ENCODE data around the gene TSC22D2.

Gene TSC22D2

GRCh38 chr3:150439657-150440056 lies 31.6 kb downstream of the TSC22D2 start:
- H4K20me1 ChIP-seq (ENCODE audit: low read depth, low read length), result no peaks in the 10 kb centered on the region
- no peaks in the 10 kb centered on the region for H3K27me3 ChIP-seq (ENCODE audit: low read length)
- no peaks in the 10 kb centered on the region for H3K36me3 ChIP-seq (ENCODE audit: low read length)
- no peak for TF ChIP-seq EZH2phosphoT487 (conservative IDR thresholded peaks at IDR 0.05; ENCODE audit: low read length)
- TF ChIP-seq, protein P1, sequence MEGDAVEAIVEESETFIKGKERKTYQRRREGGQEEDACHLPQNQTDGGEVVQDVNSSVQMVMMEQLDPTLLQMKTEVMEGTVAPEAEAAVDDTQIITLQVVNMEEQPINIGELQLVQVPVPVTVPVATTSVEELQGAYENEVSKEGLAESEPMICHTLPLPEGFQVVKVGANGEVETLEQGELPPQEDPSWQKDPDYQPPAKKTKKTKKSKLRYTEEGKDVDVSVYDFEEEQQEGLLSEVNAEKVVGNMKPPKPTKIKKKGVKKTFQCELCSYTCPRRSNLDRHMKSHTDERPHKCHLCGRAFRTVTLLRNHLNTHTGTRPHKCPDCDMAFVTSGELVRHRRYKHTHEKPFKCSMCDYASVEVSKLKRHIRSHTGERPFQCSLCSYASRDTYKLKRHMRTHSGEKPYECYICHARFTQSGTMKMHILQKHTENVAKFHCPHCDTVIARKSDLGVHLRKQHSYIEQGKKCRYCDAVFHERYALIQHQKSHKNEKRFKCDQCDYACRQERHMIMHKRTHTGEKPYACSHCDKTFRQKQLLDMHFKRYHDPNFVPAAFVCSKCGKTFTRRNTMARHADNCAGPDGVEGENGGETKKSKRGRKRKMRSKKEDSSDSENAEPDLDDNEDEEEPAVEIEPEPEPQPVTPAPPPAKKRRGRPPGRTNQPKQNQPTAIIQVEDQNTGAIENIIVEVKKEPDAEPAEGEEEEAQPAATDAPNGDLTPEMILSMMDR (IDR thresholded peaks at IDR 0.05; ENCODE audit: insufficient read depth, low read length, poor library complexity, severe bottlenecking), result no peak
- peaks cover 4% of the 10 kb centered on the region; the same call in 1 of the 2 replicates for H3F3A ChIP-seq (ENCODE audit: insufficient read depth)
- H3K9me3 ChIP-seq (ENCODE audit: insufficient read depth, low read length), result no peaks in the 10 kb centered on the region
- no peaks in the 10 kb centered on the region for H3K9me2 ChIP-seq (replicated peaks; ENCODE audit: insufficient read depth, low read length)
- H3K9ac ChIP-seq (ENCODE audit: low read length), result no peak overlapping the region
- H3K79me2 ChIP-seq (ENCODE audit: insufficient read depth, low read length), result peaks cover 27% of the 10 kb centered on the region
- no peak overlapping the region for H2AFZ ChIP-seq (ENCODE audit: low read depth, low read length, severe bottlenecking)
- H3K4me3 ChIP-seq (ENCODE audit: insufficient read depth, low read length, poor library complexity, severe bottlenecking), result no peak overlapping the region
- no peak overlapping the region for H3K27ac ChIP-seq (ENCODE audit: low read depth, low read length)
- H3K4me2 ChIP-seq (ENCODE audit: low read depth, low read length, poor library complexity, severe bottlenecking), result no peak overlapping the region

DNA sequence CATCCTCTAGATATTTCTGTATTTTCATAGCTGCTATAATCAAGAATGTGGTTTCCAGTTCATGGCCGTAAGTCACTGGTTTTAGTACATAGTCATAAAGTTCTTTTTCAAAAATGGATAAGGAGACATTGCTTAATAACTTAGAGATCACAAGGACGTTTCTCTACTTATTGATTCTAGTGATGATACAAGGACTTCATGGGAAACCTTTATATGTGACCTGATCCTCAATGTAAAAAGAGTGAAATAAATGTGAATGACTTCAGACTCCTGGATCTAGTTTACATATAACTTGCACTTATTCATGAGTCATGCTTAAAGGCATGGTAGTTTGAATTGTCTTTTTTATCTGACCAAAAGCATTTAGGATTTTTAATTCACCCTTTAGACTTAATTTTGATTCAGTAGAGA lies 35.2 kb downstream of the TSC22D2 start:
- H3K79me2 ChIP-seq (ENCODE audit: insufficient read depth, low read length), result peaks cover 14% of the 10 kb centered on the region
- H3K27me3 ChIP-seq (ENCODE audit: low read length), result no peaks in the 10 kb centered on the region
- peaks cover 4% of the 10 kb centered on the region; the same call in 1 of the 2 replicates for H3F3A ChIP-seq (ENCODE audit: insufficient read depth)
- H3K9ac ChIP-seq (ENCODE audit: low read length), result no peak overlapping the region
- H3K9me3 ChIP-seq (ENCODE audit: insufficient read depth, low read length), result no peaks in the 10 kb centered on the region
- H3K4me2 ChIP-seq (ENCODE audit: low read depth, low read length, poor library complexity, severe bottlenecking), result no peak overlapping the region
- no peak overlapping the region for H3K27ac ChIP-seq (ENCODE audit: low read depth, low read length)
- no peak overlapping the region for H2AFZ ChIP-seq (ENCODE audit: low read depth, low read length, severe bottlenecking)
- H4K20me1 ChIP-seq (ENCODE audit: low read depth, low read length), result no peaks in the 10 kb centered on the region
- TF ChIP-seq EZH2phosphoT487 (conservative IDR thresholded peaks at IDR 0.05; ENCODE audit: low read length), result no peak
- TF ChIP-seq, protein P1 (IDR thresholded peaks at IDR 0.05; ENCODE audit: insufficient read depth, low read length, poor library complexity, severe bottlenecking), result no peak
- H3K36me3 ChIP-seq (ENCODE audit: low read length), result no peaks in the 10 kb centered on the region
- no peak overlapping the region for H3K4me3 ChIP-seq (ENCODE audit: insufficient read depth, low read length, poor library complexity, severe bottlenecking)
- no peaks in the 10 kb centered on the region for H3K9me2 ChIP-seq (replicated peaks; ENCODE audit: insufficient read depth, low read length)

GRCh38 chr3:150444371-150444770 lies 36.3 kb downstream of the TSC22D2 start:
- Histone ChIP-seq H3K4me2 (ENCODE audit: low read depth, low read length, poor library complexity, severe bottlenecking) (no peak overlapping the region), H3K79me2 (ENCODE audit: insufficient read depth, low read length) (peaks cover 14% of the 10 kb centered on the region)

More at GRCh38 chr3:150444371-150444770, 36.3 kb downstream of the TSC22D2 start:
- H3K27me3 ChIP-seq (ENCODE audit: low read length), result no peaks in the 10 kb centered on the region
- no peak overlapping the region for H3K4me3 ChIP-seq (ENCODE audit: insufficient read depth, low read length, poor library complexity, severe bottlenecking)
- H3K36me3 ChIP-seq (ENCODE audit: low read length), result no peaks in the 10 kb centered on the region
- no peak overlapping the region for H3K27ac ChIP-seq (ENCODE audit: low read depth, low read length)
- H3K9me2 ChIP-seq (replicated peaks; ENCODE audit: insufficient read depth, low read length), result no peaks in the 10 kb centered on the region
- no peak for TF ChIP-seq EZH2phosphoT487 (conservative IDR thresholded peaks at IDR 0.05; ENCODE audit: low read length)
- TF ChIP-seq, protein P1 (IDR thresholded peaks at IDR 0.05; ENCODE audit: insufficient read depth, low read length, poor library complexity, severe bottlenecking), result no peak
- no peaks in the 10 kb centered on the region for H3K9me3 ChIP-seq (ENCODE audit: insufficient read depth, low read length)
- H2AFZ ChIP-seq (ENCODE audit: low read depth, low read length, severe bottlenecking), result no peak overlapping the region
- no peaks in the 10 kb centered on the region; the same call in 1 of the 2 replicates for H4K20me1 ChIP-seq (ENCODE audit: low read depth, low read length)
- H3K9ac ChIP-seq (ENCODE audit: low read length), result no peak overlapping the region
- no peaks in the 10 kb centered on the region for H3F3A ChIP-seq (ENCODE audit: insufficient read depth)
